HG03159 (cell line): ENCODE results near the gene TBC1D7.
A peak's percentile ranks its signal among the peaks of the same experiment; 100 is the strongest.

Source experiments
- ATAC-seq: cut with Tn5 transposase; IDR thresholded peaks from one replicate; pipeline ENCODE4 v1.9.1; 2021; ENCODE audit warnings: mild to moderate bottlenecking, moderate library complexity; ENCODE audit not compliant: unreplicated experiment

Gene TBC1D7

GRCh38 chr6:13357551-13358075 is 29.3 kb upstream of the TBC1D7 start:
- no peak for ATAC-seq

GRCh38 chr6:13355999-13356785 is 27.9 kb upstream of the TBC1D7 start:
- peak; percentile 89 for ATAC-seq

- ATAC-seq: peak; percentile 47
Observed at GRCh38 chr6:13355043-13355945, 27.0 kb upstream of the TBC1D7 start.

- ATAC-seq: no peak
Observed at GRCh38 chr6:13354331-13355042, 26.1 kb upstream of the TBC1D7 start.

- ATAC-seq: no peak
Observed at GRCh38 chr6:13352165-13352564, 23.8 kb upstream of the TBC1D7 start.

- no peak for ATAC-seq
Observed at GRCh38 chr6:13351271-13351670, 22.9 kb upstream of the TBC1D7 start.

- ATAC-seq: no peak
Observed at GRCh38 chr6:13349811-13350506, 21.6 kb upstream of the TBC1D7 start.

- no peak for ATAC-seq
Observed at GRCh38 chr6:13348334-13349113, 20.2 kb upstream of the TBC1D7 start.

- ATAC-seq: no peak
Observed at GRCh38 chr6:13346245-13346644, 17.9 kb upstream of the TBC1D7 start.

GRCh38 chr6:13342414-13343019 is 14.2 kb upstream of the TBC1D7 start:
- ATAC-seq: no peak

GRCh38 chr6:13339863-13340630 is 11.7 kb upstream of the TBC1D7 start:
- no peak for ATAC-seq

GRCh38 chr6:13338038-13338437 is 9.7 kb upstream of the TBC1D7 start:
- ATAC-seq: no peak

GRCh38 chr6:13336553-13336952 is 8.2 kb upstream of the TBC1D7 start:
- ATAC-seq: no peak

- ATAC-seq: no peak
Observed at GRCh38 chr6:13334953-13335352, 6.6 kb upstream of the TBC1D7 start.

- no peak for ATAC-seq
Observed at GRCh38 chr6:13332349-13332706, 4.0 kb upstream of the TBC1D7 start.

GRCh38 chr6:13331516-13332348 is 3.4 kb upstream of the TBC1D7 start:
- no peak for ATAC-seq

- no peak for ATAC-seq
Observed at GRCh38 chr6:13328875-13329183, 492 bp upstream of the TBC1D7 start.

GRCh38 chr6:13327691-13328075 is 654 bp downstream of the TBC1D7 start:
- no peak for ATAC-seq
